ENCODE measurements around the gene STXBP4.

Gene STXBP4

DNA sequence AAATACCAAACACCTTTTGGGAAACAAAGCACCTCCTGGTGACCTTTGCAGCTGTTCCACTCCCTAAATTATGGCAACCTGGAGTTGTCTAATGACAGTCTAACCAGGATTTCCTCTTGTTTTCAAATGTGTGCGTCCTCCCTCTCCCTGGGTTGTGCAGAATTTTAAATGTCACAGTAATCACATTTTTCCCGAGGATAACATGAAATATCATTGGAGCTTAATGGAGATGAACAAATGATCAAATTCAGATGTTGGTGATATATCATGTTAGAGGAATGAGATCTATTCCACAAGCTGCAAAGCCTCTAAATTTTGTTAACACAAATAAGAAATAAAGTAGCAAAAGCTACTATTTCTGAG, 209.3 kb downstream of the STXBP4 start:
- Histone ChIP-seq H3K36me3 (replicated peaks; ENCODE audit: insufficient read depth, low read length) (no peaks in the 10 kb centered on the region), H3K27me3 (replicated peaks; ENCODE audit: insufficient read depth, low read length) (no peaks in the 10 kb centered on the region), H3K9ac (ENCODE audit: low read length) (no peak overlapping the region), H4K20me1 (ENCODE audit: insufficient read depth, low read length) (no peaks in the 10 kb centered on the region), H3K9me2 (replicated peaks; ENCODE audit: insufficient read depth, low read length) (no peaks in the 10 kb centered on the region), H3K79me2 (ENCODE audit: low read length) (no peaks in the 10 kb centered on the region), H3K4me3 (ENCODE audit: low read length) (no peak overlapping the region), H3K4me2 (ENCODE audit: low read depth, low read length) (no peak overlapping the region), H3F3A (ENCODE audit: insufficient read depth, low read length) (no peaks in the 10 kb centered on the region), H2AFZ (ENCODE audit: low read length) (no peak overlapping the region), H3K4me1 (ENCODE audit: low read length) (peaks cover under 1% of the 10 kb centered on the region), H3K27ac (ENCODE audit: low read length) (no peak overlapping the region), H3K9me3 (replicated peaks; ENCODE audit: insufficient read depth, low read length) (no peaks in the 10 kb centered on the region)
- TF ChIP-seq EZH2 (optimal IDR thresholded peaks at IDR 0.05; ENCODE audit: low read depth, low read length) (no peak), EZH2phosphoT487 (IDR thresholded peaks at IDR 0.05; ENCODE audit: low read length) (no peak)
- TF ChIP-seq, protein P1, sequence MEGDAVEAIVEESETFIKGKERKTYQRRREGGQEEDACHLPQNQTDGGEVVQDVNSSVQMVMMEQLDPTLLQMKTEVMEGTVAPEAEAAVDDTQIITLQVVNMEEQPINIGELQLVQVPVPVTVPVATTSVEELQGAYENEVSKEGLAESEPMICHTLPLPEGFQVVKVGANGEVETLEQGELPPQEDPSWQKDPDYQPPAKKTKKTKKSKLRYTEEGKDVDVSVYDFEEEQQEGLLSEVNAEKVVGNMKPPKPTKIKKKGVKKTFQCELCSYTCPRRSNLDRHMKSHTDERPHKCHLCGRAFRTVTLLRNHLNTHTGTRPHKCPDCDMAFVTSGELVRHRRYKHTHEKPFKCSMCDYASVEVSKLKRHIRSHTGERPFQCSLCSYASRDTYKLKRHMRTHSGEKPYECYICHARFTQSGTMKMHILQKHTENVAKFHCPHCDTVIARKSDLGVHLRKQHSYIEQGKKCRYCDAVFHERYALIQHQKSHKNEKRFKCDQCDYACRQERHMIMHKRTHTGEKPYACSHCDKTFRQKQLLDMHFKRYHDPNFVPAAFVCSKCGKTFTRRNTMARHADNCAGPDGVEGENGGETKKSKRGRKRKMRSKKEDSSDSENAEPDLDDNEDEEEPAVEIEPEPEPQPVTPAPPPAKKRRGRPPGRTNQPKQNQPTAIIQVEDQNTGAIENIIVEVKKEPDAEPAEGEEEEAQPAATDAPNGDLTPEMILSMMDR (IDR thresholded peaks at IDR 0.05; ENCODE audit: low read length) = no peak
- no peak for DNase-seq

DNA sequence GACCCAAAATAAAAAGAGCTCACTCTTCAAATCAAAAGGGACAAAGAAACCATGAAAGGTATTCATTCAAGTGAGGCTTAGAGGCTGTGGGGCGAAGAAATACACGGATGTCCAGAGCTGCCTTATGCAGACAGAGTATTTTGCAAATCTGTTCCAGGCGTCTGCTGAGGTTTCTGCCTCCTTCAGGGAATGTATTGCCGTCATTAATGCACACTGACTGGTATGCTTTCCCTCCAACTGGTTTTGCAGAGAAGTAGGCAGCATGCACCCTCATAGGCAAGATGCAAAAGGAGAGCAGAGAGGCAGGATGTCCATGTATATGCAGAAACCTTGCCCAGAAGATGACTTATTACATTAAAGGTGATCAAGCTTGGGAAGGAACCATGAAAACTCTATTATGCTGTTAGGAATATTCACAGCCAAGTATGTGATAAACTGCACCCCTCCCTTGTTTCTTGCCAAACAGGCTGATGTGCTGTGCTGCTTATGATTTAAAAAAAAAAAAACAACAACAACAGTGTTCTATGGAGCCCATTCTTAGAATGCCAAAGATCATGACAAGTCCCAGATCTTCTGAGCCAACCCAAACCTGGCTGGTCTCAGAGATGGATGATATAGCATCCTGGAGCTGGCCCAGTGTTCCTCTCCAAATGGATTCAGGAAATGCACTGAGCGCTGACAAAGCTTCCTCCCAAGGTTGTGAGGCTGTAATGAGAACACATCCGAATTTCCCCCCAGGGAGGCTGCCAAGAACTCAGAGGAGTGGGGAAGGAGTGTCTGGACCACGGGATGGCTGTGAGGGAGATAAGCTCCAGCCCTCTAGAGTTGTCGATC, 218.6 kb downstream of the STXBP4 start:
- no peak overlapping the region for H3K27ac ChIP-seq (ENCODE audit: low read length)

DNA sequence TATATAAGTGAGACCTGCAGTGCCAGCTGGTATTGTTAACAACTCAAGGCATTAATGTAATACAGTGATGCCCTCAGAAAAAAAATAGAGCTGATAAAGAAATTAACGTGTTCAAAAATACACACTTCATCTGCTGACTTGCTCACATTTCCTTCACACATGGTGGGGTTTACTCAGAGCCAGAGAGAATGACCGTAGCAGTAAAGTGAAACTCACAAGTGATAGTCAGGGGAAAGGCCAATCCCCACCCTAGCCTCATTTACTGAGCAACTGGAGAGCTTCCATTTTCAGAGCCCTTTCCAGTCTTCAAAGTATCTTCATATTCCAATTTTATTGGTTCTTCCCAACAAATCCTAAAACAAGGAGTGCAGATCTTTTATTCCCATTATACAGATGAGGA, 222.2 kb downstream of the STXBP4 start:
- no peaks in the 10 kb centered on the region for H3K36me3 ChIP-seq (replicated peaks; ENCODE audit: insufficient read depth, low read length)
- no peak overlapping the region for H3K4me3 ChIP-seq (ENCODE audit: low read length)
- H4K20me1 ChIP-seq (ENCODE audit: insufficient read depth, low read length) = no peaks in the 10 kb centered on the region
- TF ChIP-seq, protein P1 (IDR thresholded peaks at IDR 0.05; ENCODE audit: low read length) = no peak
- TF ChIP-seq EZH2 (optimal IDR thresholded peaks at IDR 0.05; ENCODE audit: low read depth, low read length) (no peak), EZH2phosphoT487 (IDR thresholded peaks at IDR 0.05; ENCODE audit: low read length) (no peak)
- H3K27ac ChIP-seq (ENCODE audit: low read length) = no peak overlapping the region
- no peaks in the 10 kb centered on the region for H3K9me2 ChIP-seq (replicated peaks; ENCODE audit: insufficient read depth, low read length)
- no peaks in the 10 kb centered on the region for H3K4me1 ChIP-seq (ENCODE audit: low read length)
- no peaks in the 10 kb centered on the region for H3K9me3 ChIP-seq (replicated peaks; ENCODE audit: insufficient read depth, low read length)
- no peak overlapping the region for H3K4me2 ChIP-seq (ENCODE audit: low read depth, low read length)
- DNase-seq = no peak
- H3K9ac ChIP-seq (ENCODE audit: low read length) = no peak overlapping the region
- H3K27me3 ChIP-seq (replicated peaks; ENCODE audit: insufficient read depth, low read length) = no peaks in the 10 kb centered on the region
- H2AFZ ChIP-seq (ENCODE audit: low read length) = no peak overlapping the region
- no peaks in the 10 kb centered on the region for H3K79me2 ChIP-seq (ENCODE audit: low read length)
- no peaks in the 10 kb centered on the region for H3F3A ChIP-seq (ENCODE audit: insufficient read depth, low read length)

More for the DNA sequence above, 218.6 kb downstream of the STXBP4 start:
- Histone ChIP-seq H2AFZ (ENCODE audit: low read length) (no peak overlapping the region), H3K9me2 (replicated peaks; ENCODE audit: insufficient read depth, low read length) (no peaks in the 10 kb centered on the region), H3K9ac (ENCODE audit: low read length) (no peak overlapping the region), H3F3A (ENCODE audit: insufficient read depth, low read length) (no peaks in the 10 kb centered on the region), H3K4me1 (ENCODE audit: low read length) (no peaks in the 10 kb centered on the region), H3K79me2 (ENCODE audit: low read length) (no peaks in the 10 kb centered on the region), H3K4me2 (ENCODE audit: low read depth, low read length) (no peak overlapping the region), H3K36me3 (replicated peaks; ENCODE audit: insufficient read depth, low read length) (no peaks in the 10 kb centered on the region), H4K20me1 (ENCODE audit: insufficient read depth, low read length) (no peaks in the 10 kb centered on the region), H3K27me3 (replicated peaks; ENCODE audit: insufficient read depth, low read length) (no peaks in the 10 kb centered on the region), H3K9me3 (replicated peaks; ENCODE audit: insufficient read depth, low read length) (no peaks in the 10 kb centered on the region), H3K4me3 (ENCODE audit: low read length) (no peak overlapping the region)
- no peak for TF ChIP-seq EZH2 (optimal IDR thresholded peaks at IDR 0.05; ENCODE audit: low read depth, low read length)
- no peak for TF ChIP-seq EZH2phosphoT487 (IDR thresholded peaks at IDR 0.05; ENCODE audit: low read length)
- TF ChIP-seq, protein P1 (IDR thresholded peaks at IDR 0.05; ENCODE audit: low read length) = no peak
- DNase-seq = no peak

All from MM.1S (cell line).